Measurements from ENCODE around the gene NOS3. TPM values are rescaled to one million over a fixed set of nuclear protein-coding genes. Genes with fewer than 3 reads are reported as not detected.
A peak's percentile ranks its signal among the peaks of the same experiment; 100 is the strongest.

NOS3 gene
- total and polyA plus RNA-seq, 2 of the 13 experiments (the other 11 are each of a cell fraction or from before 2014, with no cell fraction given) = 3.7 to 7.5 TPM

DNA sequence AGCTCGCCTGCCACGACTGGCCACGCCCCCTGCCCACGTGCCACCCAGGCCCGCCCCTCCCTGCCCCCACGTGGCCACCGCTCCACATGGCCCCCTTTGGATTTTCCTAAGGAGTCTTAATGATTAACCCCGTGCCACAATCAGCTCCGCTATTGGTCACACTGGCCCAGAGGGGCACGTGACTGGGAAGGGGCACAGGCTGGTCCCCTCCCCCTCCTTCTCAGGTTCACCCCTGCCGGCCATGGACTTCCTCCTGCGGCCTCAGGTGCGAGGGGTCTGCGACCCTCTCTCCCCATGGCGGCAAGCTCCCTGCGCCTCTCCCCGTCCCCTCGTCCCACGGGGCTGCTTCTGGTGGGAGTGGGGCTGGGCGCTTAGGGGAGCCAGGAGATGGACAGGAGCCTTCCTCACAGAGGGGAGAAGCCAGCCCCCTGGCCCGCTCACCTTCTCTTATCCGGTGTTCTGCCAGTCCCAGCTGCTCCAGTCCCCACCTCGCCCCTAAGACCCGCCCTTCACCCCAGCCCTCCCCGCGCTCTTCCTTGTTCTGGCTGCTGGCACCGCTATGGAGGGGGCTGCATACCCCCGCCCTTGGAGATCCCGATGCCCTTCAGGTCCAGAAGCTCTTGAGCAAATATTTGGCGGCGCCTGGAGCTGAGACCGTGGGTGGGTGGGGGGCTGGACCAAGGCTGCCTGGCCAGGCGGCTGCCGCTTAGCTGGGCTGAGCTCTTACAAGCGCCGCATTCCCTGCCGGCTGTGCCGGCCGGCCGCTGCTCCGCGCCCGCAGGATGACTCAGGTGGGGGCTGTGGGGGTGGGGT lies 71.8 kb downstream of the NOS3 start (continued):
- TF ChIP-seq, protein P1, sequence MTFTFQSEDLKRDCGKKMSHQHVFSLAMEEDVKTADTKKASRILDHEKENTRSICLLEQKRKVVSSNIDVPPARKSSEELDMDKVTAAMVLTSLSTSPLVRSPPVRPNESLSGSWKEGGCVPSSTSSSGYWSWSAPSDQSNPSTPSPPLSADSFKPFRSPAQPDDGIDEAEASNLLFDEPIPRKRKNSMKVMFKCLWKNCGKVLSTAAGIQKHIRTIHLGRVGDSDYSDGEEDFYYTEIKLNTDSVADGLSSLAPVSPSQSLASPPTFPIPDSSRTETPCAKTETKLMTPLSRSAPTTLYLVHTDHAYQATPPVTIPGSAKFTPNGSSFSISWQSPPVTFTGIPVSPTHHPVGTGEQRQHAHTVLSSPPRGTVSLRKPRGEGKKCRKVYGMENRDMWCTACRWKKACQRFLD (CRISPR knock-in tag; IDR thresholded peaks at IDR 0.05; ENCODE audit: borderline replicate concordance) = 0 out of 2 replicates have a peak, but pooled peaks have one; percentile 36
- TF ChIP-seq, protein P2, sequence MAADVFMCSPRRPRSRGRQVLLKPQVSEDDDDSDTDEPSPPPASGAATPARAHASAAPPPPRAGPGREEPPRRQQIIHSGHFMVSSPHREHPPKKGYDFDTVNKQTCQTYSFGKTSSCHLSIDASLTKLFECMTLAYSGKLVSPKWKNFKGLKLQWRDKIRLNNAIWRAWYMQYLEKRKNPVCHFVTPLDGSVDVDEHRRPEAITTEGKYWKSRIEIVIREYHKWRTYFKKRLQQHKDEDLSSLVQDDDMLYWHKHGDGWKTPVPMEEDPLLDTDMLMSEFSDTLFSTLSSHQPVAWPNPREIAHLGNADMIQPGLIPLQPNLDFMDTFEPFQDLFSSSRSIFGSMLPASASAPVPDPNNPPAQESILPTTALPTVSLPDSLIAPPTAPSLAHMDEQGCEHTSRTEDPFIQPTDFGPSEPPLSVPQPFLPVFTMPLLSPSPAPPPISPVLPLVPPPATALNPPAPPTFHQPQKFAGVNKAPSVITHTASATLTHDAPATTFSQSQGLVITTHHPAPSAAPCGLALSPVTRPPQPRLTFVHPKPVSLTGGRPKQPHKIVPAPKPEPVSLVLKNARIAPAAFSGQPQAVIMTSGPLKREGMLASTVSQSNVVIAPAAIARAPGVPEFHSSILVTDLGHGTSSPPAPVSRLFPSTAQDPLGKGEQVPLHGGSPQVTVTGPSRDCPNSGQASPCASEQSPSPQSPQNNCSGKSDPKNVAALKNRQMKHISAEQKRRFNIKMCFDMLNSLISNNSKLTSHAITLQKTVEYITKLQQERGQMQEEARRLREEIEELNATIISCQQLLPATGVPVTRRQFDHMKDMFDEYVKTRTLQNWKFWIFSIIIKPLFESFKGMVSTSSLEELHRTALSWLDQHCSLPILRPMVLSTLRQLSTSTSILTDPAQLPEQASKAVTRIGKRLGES (CRISPR knock-in tag; IDR thresholded peaks at IDR 0.05; ENCODE audit: borderline replicate concordance) = peak; percentile 78
- TF ChIP-seq, protein P3, sequence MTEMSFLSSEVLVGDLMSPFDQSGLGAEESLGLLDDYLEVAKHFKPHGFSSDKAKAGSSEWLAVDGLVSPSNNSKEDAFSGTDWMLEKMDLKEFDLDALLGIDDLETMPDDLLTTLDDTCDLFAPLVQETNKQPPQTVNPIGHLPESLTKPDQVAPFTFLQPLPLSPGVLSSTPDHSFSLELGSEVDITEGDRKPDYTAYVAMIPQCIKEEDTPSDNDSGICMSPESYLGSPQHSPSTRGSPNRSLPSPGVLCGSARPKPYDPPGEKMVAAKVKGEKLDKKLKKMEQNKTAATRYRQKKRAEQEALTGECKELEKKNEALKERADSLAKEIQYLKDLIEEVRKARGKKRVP (CRISPR knock-in tag; IDR thresholded peaks at IDR 0.05) = no peak
- TF ChIP-seq, protein P4, sequence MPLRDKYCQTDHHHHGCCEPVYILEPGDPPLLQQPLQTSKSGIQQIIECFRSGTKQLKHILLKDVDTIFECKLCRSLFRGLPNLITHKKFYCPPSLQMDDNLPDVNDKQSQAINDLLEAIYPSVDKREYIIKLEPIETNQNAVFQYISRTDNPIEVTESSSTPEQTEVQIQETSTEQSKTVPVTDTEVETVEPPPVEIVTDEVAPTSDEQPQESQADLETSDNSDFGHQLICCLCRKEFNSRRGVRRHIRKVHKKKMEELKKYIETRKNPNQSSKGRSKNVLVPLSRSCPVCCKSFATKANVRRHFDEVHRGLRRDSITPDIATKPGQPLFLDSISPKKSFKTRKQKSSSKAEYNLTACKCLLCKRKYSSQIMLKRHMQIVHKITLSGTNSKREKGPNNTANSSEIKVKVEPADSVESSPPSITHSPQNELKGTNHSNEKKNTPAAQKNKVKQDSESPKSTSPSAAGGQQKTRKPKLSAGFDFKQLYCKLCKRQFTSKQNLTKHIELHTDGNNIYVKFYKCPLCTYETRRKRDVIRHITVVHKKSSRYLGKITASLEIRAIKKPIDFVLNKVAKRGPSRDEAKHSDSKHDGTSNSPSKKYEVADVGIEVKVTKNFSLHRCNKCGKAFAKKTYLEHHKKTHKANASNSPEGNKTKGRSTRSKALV (CRISPR knock-in tag; IDR thresholded peaks at IDR 0.05) = no peak
- TF ChIP-seq ZNF782 (CRISPR knock-in tag; IDR thresholded peaks at IDR 0.05; ENCODE audit: borderline replicate concordance) (no peak; the same call in 1 of the 2 replicates), ZNF768 (CRISPR knock-in tag; IDR thresholded peaks at IDR 0.05) (no peak), HNF4A (CRISPR knock-in tag; IDR thresholded peaks at IDR 0.05) (no peak; the same call in none of the 2 replicates), SALL1 (CRISPR knock-in tag; IDR thresholded peaks at IDR 0.05) (peak; percentile 75), HNRNPL (IDR thresholded peaks at IDR 0.05; ENCODE audit: low read depth, low read length) (peak; percentile 92), ZNF441 (CRISPR knock-in tag; IDR thresholded peaks at IDR 0.05; ENCODE audit: borderline replicate concordance) (no peak), JDP2 (CRISPR knock-in tag; IDR thresholded peaks at IDR 0.05; ENCODE audit: borderline replicate concordance) (no peak), IKZF4 (CRISPR knock-in tag; IDR thresholded peaks at IDR 0.05; ENCODE audit: borderline replicate concordance, low read depth, not compliant biosample characterization) (no peak), ZNF720 (CRISPR knock-in tag; IDR thresholded peaks at IDR 0.05) (no peak), KDM5A (IDR thresholded peaks at IDR 0.05; ENCODE audit: borderline replicate concordance, low read length) (peak; percentile 51; the same call in 1 of the 2 replicates)
- TF ChIP-seq, protein P5, sequence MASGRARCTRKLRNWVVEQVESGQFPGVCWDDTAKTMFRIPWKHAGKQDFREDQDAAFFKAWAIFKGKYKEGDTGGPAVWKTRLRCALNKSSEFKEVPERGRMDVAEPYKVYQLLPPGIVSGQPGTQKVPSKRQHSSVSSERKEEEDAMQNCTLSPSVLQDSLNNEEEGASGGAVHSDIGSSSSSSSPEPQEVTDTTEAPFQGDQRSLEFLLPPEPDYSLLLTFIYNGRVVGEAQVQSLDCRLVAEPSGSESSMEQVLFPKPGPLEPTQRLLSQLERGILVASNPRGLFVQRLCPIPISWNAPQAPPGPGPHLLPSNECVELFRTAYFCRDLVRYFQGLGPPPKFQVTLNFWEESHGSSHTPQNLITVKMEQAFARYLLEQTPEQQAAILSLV (CRISPR knock-in tag; IDR thresholded peaks at IDR 0.05; ENCODE audit: borderline replicate concordance) = peak; percentile 62; the same call in 1 of the 2 replicates
- TF ChIP-seq, protein P6, sequence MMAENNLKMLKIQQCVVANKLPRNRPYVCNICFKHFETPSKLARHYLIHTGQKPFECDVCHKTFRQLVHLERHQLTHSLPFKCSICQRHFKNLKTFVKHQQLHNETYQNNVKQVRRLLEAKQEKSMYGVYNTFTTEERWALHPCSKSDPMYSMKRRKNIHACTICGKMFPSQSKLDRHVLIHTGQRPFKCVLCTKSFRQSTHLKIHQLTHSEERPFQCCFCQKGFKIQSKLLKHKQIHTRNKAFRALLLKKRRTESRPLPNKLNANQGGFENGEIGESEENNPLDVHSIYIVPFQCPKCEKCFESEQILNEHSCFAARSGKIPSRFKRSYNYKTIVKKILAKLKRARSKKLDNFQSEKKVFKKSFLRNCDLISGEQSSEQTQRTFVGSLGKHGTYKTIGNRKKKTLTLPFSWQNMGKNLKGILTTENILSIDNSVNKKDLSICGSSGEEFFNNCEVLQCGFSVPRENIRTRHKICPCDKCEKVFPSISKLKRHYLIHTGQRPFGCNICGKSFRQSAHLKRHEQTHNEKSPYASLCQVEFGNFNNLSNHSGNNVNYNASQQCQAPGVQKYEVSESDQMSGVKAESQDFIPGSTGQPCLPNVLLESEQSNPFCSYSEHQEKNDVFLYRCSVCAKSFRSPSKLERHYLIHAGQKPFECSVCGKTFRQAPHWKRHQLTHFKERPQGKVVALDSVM (CRISPR knock-in tag; IDR thresholded peaks at IDR 0.05) = no peak; the same call in 1 of the 2 replicates
